GM23248 (cell line): Measurements from ENCODE around the gene ZNF121.

Experiments used
- EZH2 ChIP-seq: fragments of 200-600 bp; sonication (generic); IDR thresholded peaks from 2 replicates; pipeline ENCODE4 v1.6.1; 2018; ENCODE audit warnings: antibody characterized with exemption, mild to moderate bottlenecking; ENCODE audit not compliant: insufficient read depth, poor library complexity, severe bottlenecking
- EZH2phosphoT487 ChIP-seq: fragments of 200-600 bp; sonication (generic); IDR thresholded peaks from 2 replicates; pipeline ENCODE4 v1.6.1; 2018; ENCODE audit warnings: antibody characterized with exemption, moderate library complexity, mild to moderate bottlenecking, low read depth; ENCODE audit not compliant: insufficient read depth

DNA sequence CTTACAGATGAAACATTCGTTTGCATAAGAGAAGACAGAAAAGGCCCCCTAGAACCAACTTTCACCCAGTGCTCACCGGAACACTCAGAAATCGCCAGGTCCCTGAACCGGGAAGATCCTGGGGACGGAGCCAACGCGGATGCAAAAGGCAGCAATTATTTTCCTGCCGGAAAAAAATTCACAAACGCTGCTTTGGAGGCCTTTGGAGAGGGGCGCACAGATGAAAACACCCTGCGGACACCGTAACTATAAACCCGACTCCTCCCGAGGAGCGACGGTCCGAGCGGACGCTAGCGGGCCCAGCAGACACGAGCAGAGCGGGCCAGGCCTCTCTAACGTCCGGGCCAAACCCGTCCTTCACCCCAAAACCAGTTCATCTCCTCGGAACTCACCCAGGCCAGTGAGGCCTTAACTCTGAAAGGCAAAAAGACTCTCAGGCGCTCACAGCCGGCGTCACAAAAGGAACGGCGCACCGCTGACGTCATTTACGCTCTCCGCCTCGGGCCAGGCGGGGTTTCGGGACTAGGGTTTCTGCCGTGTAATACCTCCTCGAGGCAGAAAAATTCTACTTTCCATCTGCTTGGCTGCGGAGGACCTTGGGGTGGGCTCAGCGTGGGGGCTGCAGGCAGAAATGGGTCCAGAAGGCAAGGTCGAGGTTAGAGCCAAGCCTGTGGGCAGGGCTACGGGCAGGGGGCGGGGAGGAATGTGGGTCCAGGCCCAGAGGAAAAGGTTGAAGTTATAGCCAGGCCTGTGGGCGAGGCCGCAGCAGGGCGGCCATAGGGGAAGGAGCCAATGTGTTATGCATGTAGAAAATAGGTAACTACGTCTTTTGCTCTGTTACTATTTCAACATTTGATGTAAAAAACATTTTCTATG lies 45.9 kb downstream of the ZNF121 start, which contains the start of gene ZNF426:
- TF ChIP-seq EZH2, result no peak
- no peak for TF ChIP-seq EZH2phosphoT487
